Skeletal muscle satellite cell (primary cell): Measurements from ENCODE around the gene PHF21A.
"Not testable (repeated sequence)": the region's sequence is repeated elsewhere in the genome, so short reads cannot be mapped to it uniquely, and the experiment has no call there.

ENCODE experiments used
- H3K27me3 ChIP-seq: 2 replicates; pipeline ENCODE4 v1.7.0; 2013; ENCODE audit warnings: low read length; ENCODE audit not compliant: control insufficient read depth, insufficient read depth
- H3K36me3 ChIP-seq: 2 replicates; pipeline ENCODE4 v1.7.0; 2013; ENCODE audit warnings: mild to moderate bottlenecking, control low read depth, low read length; ENCODE audit not compliant: insufficient read depth
- H3K4me1 ChIP-seq: 2 replicates; pipeline ENCODE4 v1.7.0; 2013; ENCODE audit warnings: low read length; ENCODE audit not compliant: control insufficient read depth, insufficient read depth
- H3K4me2 ChIP-seq: 2 replicates; pipeline ENCODE4 v1.7.0; 2013; ENCODE audit warnings: mild to moderate bottlenecking, low read length
- H3K4me3 ChIP-seq: 2 replicates; pipeline ENCODE4 v1.7.0; 2013; ENCODE audit warnings: low read length
- H3K9ac ChIP-seq: 2 replicates; pipeline ENCODE4 v1.7.0; 2013; ENCODE audit warnings: mild to moderate bottlenecking, low read depth, low read length, moderate library complexity
- H3K9me3 ChIP-seq: replicated peaks from 2 replicates; pipeline ENCODE4 v1.7.0; 2013; ENCODE audit warnings: mild to moderate bottlenecking, control low read depth, low read length

Gene PHF21A

GRCh38 chr11:46119352-46120216 is 1.7 kb downstream of the PHF21A start:
- peaks cover 18% of the 10 kb centered on the region for H3K4me1 ChIP-seq
- H3K4me3 ChIP-seq: peak overlapping the region; percentile 73
- peak overlapping the region; percentile 66 for H3K9ac ChIP-seq
- H3K9me3 ChIP-seq: no peaks in the 10 kb centered on the region
- peak overlapping the region; percentile 79 for H3K4me2 ChIP-seq
- H3K27me3 ChIP-seq: no peaks in the 10 kb centered on the region
- no peaks in the 10 kb centered on the region for H3K36me3 ChIP-seq

- peaks cover 18% of the 10 kb centered on the region for H3K4me1 ChIP-seq
- H3K9ac ChIP-seq: peak overlapping the region; percentile 66
- H3K27me3 ChIP-seq: no peaks in the 10 kb centered on the region
- H3K4me2 ChIP-seq: peak overlapping the region; percentile 79
- no peaks in the 10 kb centered on the region for H3K36me3 ChIP-seq
- no peaks in the 10 kb centered on the region for H3K9me3 ChIP-seq
- H3K4me3 ChIP-seq: peak overlapping the region; percentile 73
Measured at GRCh38 chr11:46118702-46119351, 2.4 kb downstream of the PHF21A start.

GRCh38 chr11:46117842-46118241 is 3.4 kb downstream of the PHF21A start:
- peak overlapping the region; percentile 38 for H3K4me2 ChIP-seq
- no peaks in the 10 kb centered on the region for H3K9me3 ChIP-seq
- H3K36me3 ChIP-seq: no peaks in the 10 kb centered on the region
- no peak overlapping the region for H3K4me3 ChIP-seq
- H3K9ac ChIP-seq: no peak overlapping the region
- H3K4me1 ChIP-seq: peaks cover 12% of the 10 kb centered on the region
- no peaks in the 10 kb centered on the region for H3K27me3 ChIP-seq

GRCh38 chr11:46116712-46117037 is 4.6 kb downstream of the PHF21A start:
- H3K4me2 ChIP-seq, H3K27me3 ChIP-seq, H3K36me3 ChIP-seq, H3K4me3 ChIP-seq, H3K9ac ChIP-seq, H3K9me3 ChIP-seq: not testable (repeated sequence)
- H3K4me1 ChIP-seq: peaks cover 11% of the 10 kb centered on the region

GRCh38 chr11:46116007-46116711 is 5.1 kb downstream of the PHF21A start:
- Histone ChIP-seq H3K9me3 (no peaks in the 10 kb centered on the region), H3K4me3 (no peak overlapping the region), H3K4me2 (no peak overlapping the region), H3K27me3 (no peaks in the 10 kb centered on the region), H3K36me3 (no peaks in the 10 kb centered on the region), H3K4me1 (peaks cover 11% of the 10 kb centered on the region), H3K9ac (no peak overlapping the region)

GRCh38 chr11:46114961-46115360 is 6.3 kb downstream of the PHF21A start:
- H3K9ac ChIP-seq: no peak overlapping the region
- no peak overlapping the region for H3K4me3 ChIP-seq
- no peak overlapping the region for H3K4me2 ChIP-seq
- H3K36me3 ChIP-seq: no peaks in the 10 kb centered on the region
- no peaks in the 10 kb centered on the region for H3K27me3 ChIP-seq
- H3K9me3 ChIP-seq: no peaks in the 10 kb centered on the region
- H3K4me1 ChIP-seq: peaks cover 11% of the 10 kb centered on the region

GRCh38 chr11:46114378-46114777 is 6.9 kb downstream of the PHF21A start:
- Histone ChIP-seq H3K27me3 (no peaks in the 10 kb centered on the region), H3K4me1 (peaks cover 11% of the 10 kb centered on the region), H3K4me3 (no peak overlapping the region), H3K36me3 (no peaks in the 10 kb centered on the region), H3K9ac (no peak overlapping the region), H3K9me3 (no peaks in the 10 kb centered on the region), H3K4me2 (no peak overlapping the region)

- no peaks in the 10 kb centered on the region for H3K9me3 ChIP-seq
- H3K4me1 ChIP-seq: peaks cover 4% of the 10 kb centered on the region
- H3K4me2 ChIP-seq: no peak overlapping the region
- no peaks in the 10 kb centered on the region for H3K36me3 ChIP-seq
- no peaks in the 10 kb centered on the region for H3K27me3 ChIP-seq
- no peak overlapping the region for H3K4me3 ChIP-seq
- no peak overlapping the region for H3K9ac ChIP-seq
Measured at GRCh38 chr11:46112961-46113607, 8.2 kb downstream of the PHF21A start.

- Histone ChIP-seq H3K27me3 (no peaks in the 10 kb centered on the region), H3K9ac (no peak overlapping the region), H3K4me3 (no peak overlapping the region), H3K36me3 (no peaks in the 10 kb centered on the region), H3K4me2 (no peak overlapping the region), H3K4me1 (peaks cover 5% of the 10 kb centered on the region), H3K9me3 (no peaks in the 10 kb centered on the region)
Measured at GRCh38 chr11:46108751-46109150, 12.5 kb downstream of the PHF21A start.

GRCh38 chr11:46107780-46108179 is 13.5 kb downstream of the PHF21A start:
- Histone ChIP-seq H3K27me3 (no peaks in the 10 kb centered on the region), H3K4me1 (peaks cover 5% of the 10 kb centered on the region), H3K36me3 (no peaks in the 10 kb centered on the region), H3K4me2 (no peak overlapping the region), H3K4me3 (no peak overlapping the region), H3K9ac (no peak overlapping the region), H3K9me3 (no peaks in the 10 kb centered on the region)

- no peaks in the 10 kb centered on the region for H3K36me3 ChIP-seq
- no peak overlapping the region for H3K9ac ChIP-seq
- H3K27me3 ChIP-seq: no peaks in the 10 kb centered on the region
- H3K4me1 ChIP-seq: peaks cover 5% of the 10 kb centered on the region
- no peak overlapping the region for H3K4me3 ChIP-seq
- H3K4me2 ChIP-seq: no peak overlapping the region
- no peaks in the 10 kb centered on the region for H3K9me3 ChIP-seq
Measured at GRCh38 chr11:46107408-46107718, 13.9 kb downstream of the PHF21A start.
